Measurements from ENCODE around the gene SYNPO2. TPM values are rescaled to one million over a fixed set of nuclear protein-coding genes. Genes with fewer than 3 reads are reported as not detected.
"Not testable (repeated sequence)": the region's sequence is repeated elsewhere in the genome, so short reads cannot be mapped to it uniquely, and the experiment has no call there.

SYNPO2 gene
- polyA plus RNA-seq (ENCODE audit: insufficient read length) = 162 TPM

DNA sequence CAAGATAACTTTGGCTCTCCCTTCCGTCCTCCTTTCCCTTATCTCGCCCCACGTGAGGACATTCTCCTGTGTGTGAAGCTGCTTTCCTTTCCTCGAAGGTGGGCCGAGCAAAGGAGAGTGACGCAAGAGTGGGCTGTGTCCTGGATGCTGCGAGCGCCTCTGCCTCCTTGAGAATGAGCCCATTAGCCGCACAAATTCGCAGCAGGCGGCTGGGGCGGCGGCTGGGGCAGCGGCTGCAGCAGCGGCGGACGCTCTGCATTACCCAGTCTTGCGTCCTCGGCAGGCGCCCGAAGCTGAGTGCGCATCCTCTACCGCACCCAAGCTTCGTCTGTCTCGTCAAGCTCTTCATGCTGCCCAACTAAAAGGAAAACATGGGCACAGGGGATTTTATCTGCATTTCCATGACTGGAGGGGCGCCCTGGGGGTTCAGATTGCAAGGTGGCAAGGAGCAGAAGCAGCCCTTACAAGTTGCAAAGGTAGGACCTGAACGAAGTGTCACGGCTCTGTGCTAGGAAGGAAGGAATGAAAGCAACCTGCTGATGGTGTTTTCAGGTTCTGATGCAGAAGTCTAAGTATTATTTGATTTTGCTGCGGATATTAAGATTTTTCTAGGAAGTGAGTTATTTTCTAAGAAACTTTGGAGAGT, at the start of gene SYNPO2:
Gene SYNPO2, plus strand, starts transcription at position 189 of the 646 bp plus-strand sequence. Its CDS starts 183 bp downstream, at position 372.
- DNase-seq (ENCODE audit: low read depth) = peak; percentile 40

DNA sequence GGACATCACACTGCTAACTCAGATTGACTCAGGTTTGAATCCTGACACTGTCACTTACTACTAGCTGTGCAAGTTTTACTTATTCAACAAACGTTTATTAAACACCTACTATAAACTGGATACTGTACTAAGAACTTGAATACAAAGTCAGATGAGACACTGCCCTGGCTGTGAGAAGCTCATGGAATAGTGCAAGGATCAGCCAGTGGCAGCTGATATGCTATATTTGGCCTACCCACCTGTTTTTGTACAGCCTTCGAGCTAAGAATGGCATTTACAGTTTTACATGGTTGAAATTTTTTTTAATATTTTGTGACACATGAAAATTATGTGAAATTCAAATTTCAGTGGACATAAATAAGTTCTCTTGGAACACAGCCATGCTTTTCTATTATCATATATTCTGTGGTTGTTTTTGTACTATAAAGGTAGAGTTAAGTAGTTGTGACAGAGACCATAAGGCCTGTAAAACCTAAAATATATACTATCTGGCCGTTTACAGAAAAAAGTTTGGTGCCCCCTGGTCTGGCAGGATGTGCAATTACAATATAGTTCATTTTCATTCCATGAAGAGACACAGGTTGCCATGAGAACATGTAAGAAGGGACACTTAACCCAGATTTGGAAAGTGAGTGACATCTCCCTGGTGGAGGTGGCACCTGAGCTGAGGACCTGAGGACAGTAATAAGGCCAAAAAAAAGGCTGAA, 49.3 kb upstream of the SYNPO2 start:
- no peak for DNase-seq (ENCODE audit: low read depth)

- no peak for DNase-seq (ENCODE audit: low read depth)
Observed at GRCh38 chr4:118842055-118842454, 46.6 kb upstream of the SYNPO2 start.

DNA sequence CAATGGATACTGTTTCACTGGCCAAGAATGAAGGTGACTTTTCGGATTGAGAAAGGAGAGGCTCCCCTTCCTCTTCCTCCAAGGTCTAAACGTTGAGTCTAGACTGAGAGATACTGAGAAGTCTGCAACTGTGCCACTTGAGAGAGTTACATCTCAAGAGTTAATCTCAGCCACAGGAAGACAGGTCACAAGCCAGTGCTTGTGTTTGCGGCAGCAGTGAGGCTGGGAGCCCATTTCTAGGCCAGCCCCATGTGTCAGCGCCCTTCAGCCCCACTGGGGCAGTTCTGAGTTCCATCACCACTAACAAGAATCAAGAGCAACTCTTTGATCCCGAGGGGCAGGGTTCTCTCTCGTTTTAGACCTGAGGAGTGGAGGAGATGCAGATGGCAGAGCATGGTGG, 45.4 kb upstream of the SYNPO2 start:
- DNase-seq (ENCODE audit: low read depth) = no peak

- no peak for DNase-seq (ENCODE audit: low read depth)
Observed at GRCh38 chr4:118845552-118846050, 43.1 kb upstream of the SYNPO2 start.

- no peak for DNase-seq (ENCODE audit: low read depth)
Observed at GRCh38 chr4:118846979-118847378, 41.7 kb upstream of the SYNPO2 start.

DNA sequence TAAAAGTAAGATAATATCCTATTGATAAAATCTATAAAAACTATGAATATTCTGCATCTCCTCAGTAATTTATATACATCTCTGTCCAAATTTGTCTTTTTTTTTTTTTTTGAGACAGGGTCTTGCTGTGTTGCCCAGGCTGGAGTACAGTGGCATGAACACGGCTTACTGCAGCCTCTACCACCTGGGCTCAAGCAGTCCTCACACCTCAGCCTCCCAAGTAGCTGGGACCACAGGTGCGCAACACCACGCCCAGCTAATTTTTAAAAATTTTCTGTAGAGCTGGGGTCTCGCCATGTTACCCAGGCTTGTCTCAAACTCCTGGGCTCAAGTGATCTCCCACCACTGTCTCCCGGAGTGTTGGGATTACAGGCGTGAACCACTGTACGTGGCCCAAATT, 40.4 kb upstream of the SYNPO2 start:
- DNase-seq (ENCODE audit: low read depth) = no peak

DNA sequence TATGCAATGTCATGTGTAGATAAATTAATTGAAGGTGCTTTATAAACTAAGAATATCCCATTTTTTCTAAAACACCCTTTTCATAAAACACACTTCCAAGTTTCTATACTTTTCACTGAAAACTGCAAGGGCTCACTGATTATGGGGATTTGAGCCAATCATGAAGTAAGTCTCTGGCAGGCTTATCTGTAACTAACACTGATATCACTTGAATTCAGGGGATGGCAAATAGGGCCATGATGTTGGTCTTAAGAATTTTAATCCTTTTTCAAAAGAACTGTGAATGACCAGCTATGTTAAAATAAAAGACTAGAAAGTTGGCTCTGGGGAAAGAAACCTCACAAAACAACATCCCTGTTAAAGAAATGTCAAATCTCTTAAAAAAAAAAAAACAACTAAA, 39.8 kb upstream of the SYNPO2 start:
- no peak for DNase-seq (ENCODE audit: low read depth)

DNA sequence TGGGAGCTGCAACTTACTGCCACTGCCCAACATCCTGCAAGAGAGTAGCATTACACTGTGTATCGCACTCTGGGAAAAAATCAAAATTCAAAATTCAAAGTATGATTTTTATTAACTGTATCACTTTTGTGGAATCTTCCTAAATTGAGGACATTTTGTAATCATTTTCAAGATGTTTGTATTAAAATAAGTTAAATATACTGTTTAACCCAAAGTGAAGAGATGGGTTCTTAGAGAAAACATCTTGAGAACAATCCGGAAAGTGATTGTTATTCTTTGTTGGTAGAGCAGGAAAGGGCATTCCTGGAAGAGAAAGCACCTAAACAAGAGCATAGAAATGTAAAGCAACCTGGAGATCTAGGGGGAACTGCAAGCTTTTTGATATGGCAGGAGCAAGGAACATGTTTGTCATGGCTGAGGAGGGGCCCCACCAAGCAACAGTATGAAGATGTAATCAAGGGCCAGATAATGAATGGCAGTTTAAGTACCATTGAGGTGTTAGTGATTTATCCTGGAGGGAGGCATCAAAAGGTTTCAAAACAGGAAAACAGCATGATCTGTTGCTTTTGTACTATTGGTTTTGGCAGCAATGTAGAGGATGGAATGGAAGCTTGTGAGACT, 38.7 kb upstream of the SYNPO2 start:
- DNase-seq (ENCODE audit: low read depth) = no peak

DNA sequence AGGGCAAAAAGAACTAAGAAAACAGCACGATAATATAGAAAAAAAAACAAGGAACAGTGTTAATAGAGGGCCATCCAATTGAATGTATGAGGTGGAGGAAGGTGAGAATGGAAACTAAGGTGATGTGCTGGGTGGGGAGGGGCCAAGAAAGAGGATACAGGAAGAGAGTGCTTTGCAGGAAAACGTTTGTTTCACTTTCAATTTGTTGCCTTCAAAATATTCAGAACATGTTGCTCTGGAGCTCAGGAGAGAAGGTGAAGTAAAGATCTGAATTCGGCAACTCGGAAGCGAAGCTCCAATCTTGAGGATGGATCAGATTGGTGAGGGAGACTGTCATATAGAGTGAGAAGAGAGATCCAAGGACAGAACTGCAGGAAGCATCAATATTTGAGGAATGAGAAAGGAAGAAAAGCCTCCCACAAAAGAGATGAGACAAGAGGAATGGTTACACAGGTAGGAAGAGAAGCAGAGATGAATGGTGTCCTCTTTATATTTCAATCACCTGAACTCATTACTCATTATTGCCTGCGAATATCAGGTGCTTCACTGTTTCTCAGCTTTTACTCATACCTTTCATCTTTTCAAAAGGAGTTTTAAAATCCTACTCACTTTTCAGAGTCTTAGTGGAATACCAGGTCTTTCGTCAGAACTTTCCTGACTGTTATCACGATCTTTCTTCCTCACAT, 38.0 kb upstream of the SYNPO2 start:
- no peak for DNase-seq (ENCODE audit: low read depth)

GRCh38 chr4:118857760-118858159, 30.9 kb upstream of the SYNPO2 start:
- DNase-seq (ENCODE audit: low read depth) = no peak

DNA sequence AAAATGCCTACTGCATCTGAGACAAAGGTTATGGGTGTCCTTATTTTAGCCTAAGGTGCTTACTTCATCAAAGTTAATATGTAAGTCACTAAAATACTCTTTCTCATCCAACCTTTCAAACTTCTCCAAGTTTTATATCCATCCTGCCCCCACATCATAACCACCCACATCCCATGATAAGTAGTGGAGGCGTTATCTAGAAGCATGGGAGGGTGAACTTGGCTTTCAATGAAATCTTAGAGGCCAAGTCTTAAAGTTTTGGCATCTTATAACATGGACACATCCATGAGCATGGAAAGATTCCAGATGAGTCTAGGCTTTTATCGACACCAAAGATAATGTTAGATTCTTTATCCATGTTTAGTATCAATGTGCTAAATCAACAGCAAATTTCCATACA, 29.9 kb upstream of the SYNPO2 start:
- no peak for DNase-seq (ENCODE audit: low read depth)

GRCh38 chr4:118865091-118865708, 23.5 kb upstream of the SYNPO2 start:
- no peak for DNase-seq (ENCODE audit: low read depth)

DNA sequence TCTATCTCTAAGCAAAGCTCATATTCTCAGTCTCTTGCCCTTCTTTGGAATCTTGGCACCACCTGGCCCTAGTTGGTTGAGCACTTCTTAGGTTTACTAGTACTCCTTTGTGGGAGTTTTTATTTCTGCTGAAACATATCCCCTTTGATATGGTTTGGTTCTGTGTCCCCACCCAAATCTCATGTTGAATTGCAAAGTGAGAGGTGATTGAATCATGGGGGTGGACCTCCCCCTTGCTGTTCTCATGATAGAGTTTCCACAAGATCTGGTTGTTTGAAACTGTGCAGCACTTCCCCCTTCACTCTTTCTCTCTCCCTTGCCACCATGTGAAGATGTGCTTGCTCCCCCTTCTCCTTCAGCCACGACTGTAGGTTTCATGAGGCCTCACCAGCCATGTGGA, 22.2 kb upstream of the SYNPO2 start:
- no peak for DNase-seq (ENCODE audit: low read depth)

GRCh38 chr4:118867311-118868067, 21.2 kb upstream of the SYNPO2 start:
- no peak for DNase-seq (ENCODE audit: low read depth)

DNA sequence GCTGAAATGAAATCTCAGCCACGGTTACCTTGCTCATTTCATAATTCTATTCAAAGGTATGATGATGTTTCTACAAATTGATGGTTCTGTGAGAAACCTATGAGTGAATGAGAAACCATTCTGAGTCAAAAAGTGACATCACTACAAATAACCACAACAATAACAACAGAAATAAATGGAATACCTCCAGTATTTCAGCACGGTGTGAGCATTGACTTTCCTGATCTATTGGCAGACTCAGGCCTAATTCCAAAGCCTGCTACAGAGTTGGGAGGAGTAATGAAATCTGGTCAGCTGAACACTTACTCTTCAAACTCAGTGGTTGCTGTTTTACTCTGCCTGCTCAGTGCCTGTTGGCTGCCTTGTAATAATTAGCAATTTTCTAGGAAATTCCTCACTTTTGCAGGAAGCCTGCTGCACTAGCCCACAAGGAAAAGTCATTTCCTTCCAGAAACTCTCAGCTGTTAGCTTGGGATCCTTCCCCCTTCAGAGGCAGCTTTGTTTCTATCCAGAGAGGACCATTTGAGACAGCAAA, 18.8 kb upstream of the SYNPO2 start:
- DNase-seq (ENCODE audit: low read depth) = peak; percentile 50

GRCh38 chr4:118872181-118872580, 16.5 kb upstream of the SYNPO2 start:
- no peak for DNase-seq (ENCODE audit: low read depth)

- no peak for DNase-seq (ENCODE audit: low read depth)
Observed at GRCh38 chr4:118877797-118878196, 10.9 kb upstream of the SYNPO2 start.

DNA sequence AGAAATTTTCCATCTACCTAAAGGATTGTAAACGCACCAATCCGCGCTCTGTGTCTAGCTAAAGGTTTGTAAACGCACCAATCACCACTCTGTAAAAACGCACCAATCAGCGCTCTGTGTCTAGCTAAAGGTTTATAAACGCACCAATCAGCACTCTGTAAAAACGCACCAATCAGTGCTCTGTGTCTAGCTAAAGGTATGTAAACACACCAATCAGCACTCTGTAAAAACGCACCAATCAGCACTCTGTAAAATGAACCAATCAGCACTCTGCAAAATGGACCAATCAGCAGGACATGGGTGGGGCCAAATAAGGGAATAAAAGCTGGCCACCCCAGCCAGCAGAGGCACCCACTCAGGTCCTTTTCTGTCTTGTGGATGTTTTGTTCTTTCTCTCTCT, 10.1 kb upstream of the SYNPO2 start:
- not testable (repeated sequence) for DNase-seq (ENCODE audit: low read depth)

DNA sequence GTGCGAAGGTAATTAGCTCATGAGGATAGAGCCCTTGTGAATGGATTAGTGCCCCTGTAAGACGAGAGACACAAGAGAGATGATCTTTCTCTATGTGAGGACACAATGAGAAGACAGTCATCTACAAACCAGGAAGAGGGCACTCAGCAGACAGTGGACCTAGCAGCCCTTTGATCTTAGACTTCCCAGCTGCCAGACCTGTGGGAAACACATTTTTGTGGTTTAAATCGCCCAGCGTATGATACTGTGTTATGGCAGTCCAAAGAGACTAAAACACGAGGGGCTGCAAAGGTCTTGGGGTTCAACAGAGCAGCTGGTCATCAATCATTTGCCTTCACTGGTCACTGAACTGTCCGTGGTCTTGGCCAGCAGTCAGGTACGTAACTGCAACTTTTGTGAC, 9.2 kb upstream of the SYNPO2 start:
- DNase-seq (ENCODE audit: low read depth) = no peak

All from forelimb muscle (tissue), 1 donor.